Activated T-helper 2 cell treated with anti-CD3 and anti-CD28 coated beads, Interferon-gamma antibody, Interleukin-2, Interleukin-4, amounts not matched to agents 10 μg/mL and 5 μg/mL and 100 μg/mL, durations not matched to agents 14 hours and 24 hours and 36 hours (primary cell): ENCODE results near the gene BBIP1. TPM values are rescaled to one million over a fixed set of nuclear protein-coding genes. Genes with fewer than 3 reads are reported as not detected.
"Not testable (repeated sequence)": the region's sequence is repeated elsewhere in the genome, so short reads cannot be mapped to it uniquely, and the experiment has no call there.

Experiments
- DNase-seq: peaks from one replicate; pipeline ENCODE4 v3.0.0; 2021; ENCODE audit warnings: low spot score
- H3K27ac Mint-ChIP-seq: one replicate; pipeline ENCODE4 v1.8.0; 2021; ENCODE audit warnings: mixed read lengths
- H3K27me3 Mint-ChIP-seq: one replicate; pipeline ENCODE4 v1.8.0; 2021; ENCODE audit warnings: low read depth, mixed read lengths
- H3K36me3 Mint-ChIP-seq: one replicate; pipeline ENCODE4 v1.8.0; 2021; ENCODE audit warnings: low read depth, mixed read lengths
- H3K4me1 Mint-ChIP-seq: one replicate; pipeline ENCODE4 v1.8.0; 2021; ENCODE audit warnings: low read depth, mixed read lengths
- H3K4me3 Mint-ChIP-seq: one replicate; pipeline ENCODE4 v1.8.0; 2021; ENCODE audit warnings: low read depth, mild to moderate bottlenecking, moderate library complexity, mixed read lengths
- H3K9me3 Mint-ChIP-seq: one replicate; pipeline ENCODE4 v1.8.0; 2021; ENCODE audit warnings: mixed read lengths
- intact Hi-C: fragments of 100-400 bp; cut with micrococcal nuclease; formaldehyde crosslinking; loops from one replicate; pipeline ENCODE4 v1.15.1; 2023
- total RNA-seq: library from RNA; stranded (reverse); gene quantifications from 2 replicates; pipeline ENCODE4 v1.2.3, GENCODE V29; 2022

The BBIP1 gene
- total RNA-seq, 1 donor from 2014 or later, result 31.5 TPM

DNA sequence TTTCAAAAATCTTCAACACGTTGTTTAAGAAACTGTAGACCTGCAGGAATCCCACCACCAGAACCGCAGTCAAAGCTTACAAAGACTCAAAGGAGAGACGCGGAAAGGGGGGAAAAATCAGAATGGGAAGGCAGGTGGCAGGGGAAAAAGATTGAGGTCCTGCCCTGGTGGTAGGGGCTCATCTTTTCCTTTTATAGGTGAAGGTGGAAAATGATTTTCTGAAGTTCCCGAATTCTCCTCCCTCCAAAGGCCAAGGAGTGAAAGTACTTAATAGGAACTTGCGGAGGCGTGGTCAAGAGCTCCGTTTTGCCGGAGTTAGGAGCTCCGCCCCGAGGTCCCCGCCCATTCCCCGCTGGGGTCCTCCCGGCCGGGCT, 724 bp downstream of the BBIP1 start:
- Mint-ChIP-seq H3K9me3 (no peaks in the 10 kb centered on the region), H3K27me3 (no peaks in the 10 kb centered on the region), H3K4me3 (peak overlapping the region; percentile 92), H3K27ac (peak overlapping the region; percentile 71), H3K4me1 (peaks cover 36% of the 10 kb centered on the region), H3K36me3 (peaks cover 15% of the 10 kb centered on the region)
- DNase-seq, result peak; percentile 85
- intact Hi-C loops, result loop anchor here (2.0 to 5.0 kb wide), 5 partner anchors 15 to 911 kb away; partner anchors contain the start of genes ADD3 and ADRA2A

DNA sequence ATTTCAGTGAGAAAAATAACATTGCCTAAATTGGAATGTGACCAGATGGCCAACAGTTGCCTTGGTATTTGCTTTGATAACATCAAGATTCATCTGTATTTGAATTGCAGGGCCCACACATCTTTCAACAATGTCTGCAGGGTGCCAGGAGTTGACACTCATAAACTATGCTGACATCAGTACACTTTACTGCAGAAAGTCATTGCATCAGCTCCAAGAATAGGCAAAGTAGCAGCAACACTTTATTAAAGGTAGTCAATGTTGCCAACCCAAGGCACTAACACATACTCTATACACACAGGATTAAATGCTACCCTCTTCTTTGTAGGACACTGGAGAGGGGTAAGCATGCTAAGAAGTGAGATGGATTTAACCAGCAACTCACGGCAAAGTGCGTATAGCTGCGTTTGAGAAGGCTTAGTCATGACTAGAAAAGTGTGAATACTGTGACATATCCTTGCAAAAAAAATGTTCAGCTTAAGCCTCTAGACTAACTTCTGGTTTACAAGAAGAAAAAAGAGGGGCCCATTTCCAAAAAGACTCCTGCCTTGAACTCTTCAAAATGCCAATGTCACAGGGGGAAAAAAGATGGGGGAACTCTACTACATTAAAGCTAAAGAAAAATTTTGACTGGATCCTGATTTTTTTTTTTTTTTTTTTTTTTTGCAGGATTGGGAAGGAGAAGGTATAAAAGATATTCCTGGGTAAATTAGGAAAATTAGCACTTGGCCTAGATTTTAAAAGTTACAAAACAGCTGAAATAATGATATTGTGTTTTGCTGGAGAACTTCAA, 2.2 kb downstream of the BBIP1 start:
- H3K9me3 Mint-ChIP-seq, result no peaks in the 10 kb centered on the region
- no peak overlapping the region for H3K27ac Mint-ChIP-seq
- peaks cover 30% of the 10 kb centered on the region for H3K4me1 Mint-ChIP-seq
- no peak for DNase-seq
- H3K36me3 Mint-ChIP-seq, result peaks cover 13% of the 10 kb centered on the region
- intact Hi-C loops, result loop anchor here (5.0 kb wide), 3 partner anchors 161 to 689 kb away; partner anchors contain the start of gene ADRA2A
- H3K4me3 Mint-ChIP-seq, result peak overlapping the region; percentile 92
- no peaks in the 10 kb centered on the region for H3K27me3 Mint-ChIP-seq

DNA sequence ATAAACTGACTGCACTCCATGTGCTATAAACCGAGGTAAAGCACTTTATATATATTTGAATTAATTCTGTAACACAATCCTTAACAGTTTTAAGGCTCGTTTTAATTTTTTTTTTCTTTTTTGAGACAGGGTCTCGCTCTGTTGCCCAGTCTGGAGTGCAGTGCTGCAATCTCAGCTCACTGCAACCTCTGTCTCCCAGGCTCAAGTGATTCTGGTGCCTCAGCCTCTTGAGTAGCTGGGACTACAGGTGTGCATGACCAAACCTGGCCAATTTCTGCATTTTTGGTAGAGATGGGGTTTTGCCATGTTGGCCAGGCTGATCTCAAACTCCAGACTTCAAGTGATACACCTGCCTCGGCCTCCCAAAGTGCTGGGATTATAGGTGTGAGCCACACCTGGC, 3.4 kb downstream of the BBIP1 start:
- H3K9me3 Mint-ChIP-seq, H3K27ac Mint-ChIP-seq, DNase-seq, H3K27me3 Mint-ChIP-seq, H3K4me3 Mint-ChIP-seq: not testable (repeated sequence)
- Mint-ChIP-seq H3K36me3 (peaks cover 15% of the 10 kb centered on the region), H3K4me1 (peaks cover 23% of the 10 kb centered on the region)
- intact Hi-C loops, result loop anchor here (5.0 kb wide), 3 partner anchors 162 to 688 kb away; partner anchors contain the start of gene ADRA2A

DNA sequence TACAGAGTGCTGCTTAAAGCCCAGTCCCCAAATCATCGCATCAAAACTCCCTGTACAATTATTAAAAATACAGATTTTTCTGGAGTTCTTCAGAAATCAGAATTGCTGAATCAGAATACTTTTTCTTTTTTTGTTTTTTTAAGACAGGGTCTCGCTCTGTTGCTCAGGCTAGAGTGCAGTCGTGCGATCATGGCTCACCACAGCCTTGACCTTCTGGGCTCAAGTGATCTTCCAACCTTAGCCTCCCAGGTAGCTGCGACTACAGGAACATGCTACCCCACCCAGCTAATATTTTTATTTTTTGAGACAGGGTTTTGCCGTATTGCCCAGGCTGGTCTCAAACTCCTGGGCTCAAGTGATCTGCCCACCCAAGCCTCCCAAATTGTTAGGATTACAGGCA, 3.9 kb downstream of the BBIP1 start:
- DNase-seq, result no peak
- no peak overlapping the region for H3K4me3 Mint-ChIP-seq
- H3K27me3 Mint-ChIP-seq, result no peaks in the 10 kb centered on the region
- no peaks in the 10 kb centered on the region for H3K9me3 Mint-ChIP-seq
- H3K36me3 Mint-ChIP-seq, result peaks cover 21% of the 10 kb centered on the region
- no peak overlapping the region for H3K27ac Mint-ChIP-seq
- peaks cover 18% of the 10 kb centered on the region for H3K4me1 Mint-ChIP-seq
- intact Hi-C loops, result loop anchor here (5.0 kb wide), 3 partner anchors 162 to 688 kb away; partner anchors contain the start of gene ADRA2A

DNA sequence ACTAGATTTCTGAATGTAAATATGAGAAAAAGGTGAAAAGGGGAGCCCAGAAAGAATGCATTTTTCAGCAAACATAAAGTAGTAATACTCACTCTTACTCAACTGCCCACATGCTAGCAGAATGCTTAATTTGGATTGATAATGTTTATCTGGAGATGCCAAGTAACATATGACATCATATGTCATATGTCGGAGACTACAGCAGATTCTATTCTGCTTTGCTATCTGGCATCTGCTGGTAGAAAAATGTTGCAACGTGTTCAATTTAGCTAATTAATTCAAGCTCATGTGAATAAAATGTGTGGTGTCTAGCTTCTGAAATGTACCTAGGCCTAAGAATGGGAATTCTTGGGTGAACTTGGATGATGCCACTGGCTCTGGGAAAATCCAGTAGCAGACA, 4.5 kb downstream of the BBIP1 start:
- Mint-ChIP-seq H3K27ac (no peak overlapping the region), H3K4me1 (peaks cover 18% of the 10 kb centered on the region)
- intact Hi-C loops, result no loop called here

DNA sequence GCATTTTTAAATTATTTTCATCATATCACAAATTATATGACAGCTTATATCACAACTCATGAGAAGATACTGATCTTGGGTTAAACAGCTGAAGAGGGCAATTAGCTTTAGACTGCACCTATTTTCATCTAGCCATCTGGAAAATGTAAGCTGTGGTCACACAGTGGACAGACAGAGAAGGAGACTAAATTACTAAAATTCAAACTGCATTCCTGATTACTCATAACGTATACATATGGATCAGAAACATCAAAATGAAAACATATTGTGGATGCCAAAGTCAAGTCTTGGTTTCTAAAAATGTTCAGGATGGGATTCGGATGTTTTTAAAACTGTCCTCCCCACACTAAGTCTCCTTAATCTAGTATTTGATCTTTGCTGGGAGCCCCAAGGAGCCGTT, 6.6 kb downstream of the BBIP1 start:
- Mint-ChIP-seq H3K27me3 (no peaks in the 10 kb centered on the region), H3K4me3 (no peak overlapping the region), H3K27ac (no peak overlapping the region), H3K4me1 (peaks cover 11% of the 10 kb centered on the region), H3K9me3 (no peaks in the 10 kb centered on the region), H3K36me3 (peaks cover 27% of the 10 kb centered on the region)
- no peak for DNase-seq
- intact Hi-C loops, result no loop called here

More for the DNA sequence above, 4.5 kb downstream of the BBIP1 start:
- no peak for DNase-seq
- Mint-ChIP-seq H3K27me3 (no peaks in the 10 kb centered on the region), H3K4me3 (no peak overlapping the region), H3K36me3 (peaks cover 22% of the 10 kb centered on the region), H3K9me3 (no peaks in the 10 kb centered on the region)

DNA sequence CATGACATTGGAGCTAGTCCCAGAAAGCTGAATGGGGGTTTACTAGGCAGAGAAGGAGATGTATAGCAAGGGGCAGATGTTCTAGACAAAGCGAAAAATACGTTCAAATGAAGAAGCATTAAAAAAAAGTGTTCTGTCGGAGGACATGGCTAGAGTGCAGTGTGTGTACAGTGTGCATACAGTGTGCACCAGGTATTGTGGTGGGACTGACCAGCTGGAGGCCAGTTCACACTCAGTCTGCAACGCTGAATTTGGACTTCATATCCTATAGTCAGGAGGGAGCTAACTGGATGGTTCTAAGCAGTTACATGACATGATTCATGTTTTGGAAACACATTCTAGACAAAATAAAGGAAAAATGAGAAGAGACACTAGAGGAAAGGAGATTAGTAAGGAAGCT, 8.8 kb downstream of the BBIP1 start:
- no peaks in the 10 kb centered on the region for H3K9me3 Mint-ChIP-seq
- no peak for DNase-seq
- intact Hi-C loops, result no loop called here
- H3K36me3 Mint-ChIP-seq, result peaks cover 14% of the 10 kb centered on the region
- H3K27me3 Mint-ChIP-seq, result no peaks in the 10 kb centered on the region
- H3K4me3 Mint-ChIP-seq, result no peak overlapping the region
- H3K27ac Mint-ChIP-seq, result no peak overlapping the region
- peaks cover 6% of the 10 kb centered on the region for H3K4me1 Mint-ChIP-seq

DNA sequence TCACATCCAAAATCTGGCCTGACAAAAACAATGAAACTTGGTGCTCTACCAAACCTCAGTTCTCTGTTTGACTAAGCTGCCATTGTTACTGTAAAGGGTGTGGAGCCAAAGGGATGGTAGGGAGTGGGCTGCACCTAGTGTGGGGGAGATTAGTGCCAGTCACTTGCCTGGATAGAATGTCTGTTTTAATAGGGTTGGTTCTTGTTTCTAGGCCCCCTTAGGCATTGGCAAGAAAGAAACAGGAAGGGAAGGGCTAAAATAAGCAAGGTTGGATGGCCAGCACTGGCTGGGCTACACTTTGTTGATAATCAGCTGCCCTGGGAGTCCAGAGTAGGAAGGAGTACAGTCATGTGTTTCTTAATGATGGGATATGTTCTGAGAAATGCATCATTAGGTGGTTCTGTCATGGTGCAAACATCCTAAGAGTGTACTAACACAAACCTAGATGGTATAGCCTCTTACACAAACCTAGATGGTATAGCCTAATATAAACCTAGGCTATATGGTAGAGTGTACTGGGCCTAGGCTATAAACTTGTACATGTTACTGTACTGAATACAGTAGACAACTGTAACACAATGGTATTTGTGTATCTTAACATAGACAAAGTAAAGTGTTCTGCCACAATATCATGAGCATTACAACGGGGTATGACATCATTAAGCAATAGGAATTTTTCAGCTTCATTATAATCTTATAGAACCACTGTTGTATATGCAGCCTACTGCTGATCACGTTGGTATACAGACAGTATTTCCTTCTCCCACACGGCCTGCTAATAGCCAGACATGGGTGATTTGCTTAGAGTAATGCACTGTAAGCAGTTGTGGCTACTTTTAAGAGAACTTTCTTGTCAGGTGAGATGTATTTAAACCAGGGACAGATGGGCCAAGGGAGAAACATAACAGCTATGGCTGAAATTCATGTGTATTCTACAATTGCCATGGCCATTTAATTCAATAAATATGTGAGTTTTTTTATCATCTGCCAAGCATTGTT, 15.4 kb downstream of the BBIP1 start:
- Mint-ChIP-seq H3K4me3 (no peak overlapping the region), H3K4me1 (peaks cover 22% of the 10 kb centered on the region)

DNA sequence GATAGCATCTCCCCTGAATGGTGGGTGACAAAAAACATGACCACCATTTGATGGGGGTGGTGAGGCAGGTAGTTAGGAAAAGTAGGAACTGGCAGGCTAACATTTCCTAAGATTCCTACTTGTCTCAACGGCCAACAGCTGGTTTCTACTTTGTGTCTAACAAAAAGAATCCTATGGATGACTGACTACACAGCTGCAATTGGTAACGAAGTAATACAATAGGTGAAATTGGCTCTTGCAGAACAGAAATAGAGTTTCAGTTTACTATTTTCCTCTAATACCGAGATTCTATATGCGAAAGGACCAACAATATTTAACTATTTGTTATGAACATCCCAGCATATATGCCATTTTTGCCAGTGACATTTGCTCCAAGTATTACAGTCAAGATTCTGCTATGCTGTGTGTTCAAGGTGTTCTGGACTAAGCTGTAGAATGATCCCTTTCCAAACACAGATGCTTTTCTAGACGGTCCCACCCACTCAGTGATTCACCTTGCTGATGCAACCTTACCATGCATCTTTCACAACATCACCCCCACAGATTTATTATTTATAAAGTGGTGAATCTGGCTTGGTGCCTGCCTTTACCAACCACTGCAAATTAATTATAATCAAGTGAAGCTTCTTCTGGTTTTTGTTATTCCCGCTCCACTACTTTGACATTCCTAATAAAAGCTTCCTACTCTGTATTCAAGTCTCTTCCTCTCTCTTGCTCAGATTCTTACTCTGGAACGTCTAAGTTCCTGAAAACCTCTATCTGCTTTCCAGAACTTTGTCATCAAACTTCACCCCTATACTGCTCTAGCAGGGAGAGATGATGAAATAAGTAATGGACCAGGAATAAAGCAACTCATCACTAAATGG, 16.8 kb downstream of the BBIP1 start:
- H3K9me3 Mint-ChIP-seq, result no peaks in the 10 kb centered on the region
- intact Hi-C loops, result loop anchor here (2.0 kb wide), 1 partner anchor 17 kb away; the partner anchor contains the start of genes BBIP1 and SHOC2
- H3K27me3 Mint-ChIP-seq, result no peaks in the 10 kb centered on the region
- H3K4me3 Mint-ChIP-seq, result no peak overlapping the region
- no peak for DNase-seq
- no peak overlapping the region for H3K27ac Mint-ChIP-seq
- peaks cover 20% of the 10 kb centered on the region for H3K4me1 Mint-ChIP-seq
- H3K36me3 Mint-ChIP-seq, result peaks cover 49% of the 10 kb centered on the region

More for the DNA sequence above, 15.4 kb downstream of the BBIP1 start:
- Mint-ChIP-seq H3K27ac (peak overlapping the region; percentile 1), H3K27me3 (no peaks in the 10 kb centered on the region), H3K36me3 (peaks cover 40% of the 10 kb centered on the region), H3K9me3 (no peaks in the 10 kb centered on the region)
- no peak for DNase-seq
- intact Hi-C loops, result loop anchor here (2.0 kb wide), 1 partner anchor 15 kb away; the partner anchor contains the start of genes BBIP1 and SHOC2

DNA sequence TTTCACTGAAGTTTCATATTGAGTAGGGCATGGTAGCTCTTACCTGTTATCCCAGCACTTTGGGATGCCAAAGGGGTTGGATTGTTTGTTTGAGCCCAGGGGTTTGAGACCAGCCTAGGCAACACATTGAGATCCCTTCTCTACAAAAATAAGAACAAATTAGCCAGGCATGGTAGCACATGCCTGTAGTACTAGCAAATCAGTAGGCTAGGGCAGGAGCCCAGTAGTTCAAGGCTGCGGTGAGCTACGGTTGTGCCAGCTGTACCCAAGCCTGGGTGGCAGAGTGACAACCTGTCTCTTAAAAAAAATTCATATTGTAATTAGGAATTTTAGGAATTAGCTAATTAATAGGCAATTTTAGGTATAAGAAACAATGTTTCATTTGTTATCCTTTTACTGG, 18.0 kb downstream of the BBIP1 start:
- intact Hi-C loops, result no loop called here

DNA sequence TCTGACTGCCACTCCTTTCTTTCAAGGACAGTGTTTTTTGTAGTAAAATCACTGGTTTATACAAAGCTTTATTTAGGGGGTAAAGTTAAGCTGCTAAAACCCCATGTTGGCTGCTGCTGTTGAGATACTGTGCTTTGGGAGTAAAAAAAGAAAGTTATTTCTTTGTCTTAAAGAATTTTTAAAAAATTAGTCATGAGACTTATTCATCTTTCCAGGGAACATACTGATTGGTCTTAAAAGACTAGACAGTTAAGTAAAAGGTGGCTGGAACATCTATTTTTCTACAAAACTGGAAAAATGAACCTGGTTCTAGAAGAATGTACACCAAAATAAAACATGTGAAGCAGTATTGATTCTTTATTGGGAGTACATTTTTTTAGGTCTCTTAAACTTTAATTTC, 20.6 kb downstream of the BBIP1 start:
- Mint-ChIP-seq H3K27ac (no peak overlapping the region), H3K9me3 (no peaks in the 10 kb centered on the region), H3K4me1 (peaks cover 21% of the 10 kb centered on the region), H3K4me3 (no peak overlapping the region), H3K36me3 (peaks cover 65% of the 10 kb centered on the region), H3K27me3 (no peaks in the 10 kb centered on the region)
- DNase-seq, result no peak
- intact Hi-C loops, result no loop called here

More for the DNA sequence above, 18.0 kb downstream of the BBIP1 start:
- Mint-ChIP-seq H3K4me3 (no peak overlapping the region), H3K9me3 (no peaks in the 10 kb centered on the region), H3K4me1 (peaks cover 20% of the 10 kb centered on the region), H3K36me3 (peaks cover 55% of the 10 kb centered on the region), H3K27ac (no peak overlapping the region), H3K27me3 (no peaks in the 10 kb centered on the region)
- DNase-seq, result no peak

DNA sequence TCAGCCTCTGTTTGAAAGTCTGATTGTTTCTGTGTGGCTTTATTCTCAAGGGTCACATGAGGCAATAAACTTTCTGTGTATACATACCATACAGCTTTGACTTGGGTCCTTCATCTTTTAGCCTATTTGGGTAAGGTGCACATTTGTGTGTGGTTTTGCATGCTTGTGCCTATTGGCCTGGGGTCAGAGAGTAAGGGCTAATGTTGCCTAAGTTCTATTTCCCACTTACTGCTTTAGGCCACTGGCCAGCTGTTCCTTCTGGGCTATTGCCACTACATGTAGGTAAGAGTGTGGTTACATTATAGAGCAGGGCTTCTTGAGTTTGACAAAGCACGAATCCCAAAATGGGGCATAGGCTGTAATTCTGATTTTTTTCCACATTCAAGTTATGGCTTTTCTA, 21.8 kb downstream of the BBIP1 start:
- peaks cover 64% of the 10 kb centered on the region for H3K36me3 Mint-ChIP-seq
- no peaks in the 10 kb centered on the region for H3K9me3 Mint-ChIP-seq
- DNase-seq, result no peak
- intact Hi-C loops, result no loop called here
- no peaks in the 10 kb centered on the region for H3K27me3 Mint-ChIP-seq
- no peak overlapping the region for H3K27ac Mint-ChIP-seq
- peaks cover 11% of the 10 kb centered on the region for H3K4me1 Mint-ChIP-seq
- H3K4me3 Mint-ChIP-seq, result no peak overlapping the region
